Neural progenitor cell (in vitro differentiated cells): ENCODE data around the gene DCAF10. TPM values are rescaled to one million over a fixed set of nuclear protein-coding genes. Genes with fewer than 3 reads are reported as not detected.

Experiments
- DNase-seq: peaks from one replicate; pipeline ENCODE4 v3.0.0-alpha.2; 2016; ENCODE audit warnings: low spot score
- H2AFZ ChIP-seq: fragments of 200-600 bp; sonication (generic); replicated peaks from 2 replicates; pipeline ENCODE4 v1.6.1; 2016; ENCODE audit warnings: antibody characterized with exemption
- H3F3A ChIP-seq: fragments of 200-600 bp; sonication (generic); 2 replicates; pipeline ENCODE4 v1.6.1; 2016; ENCODE audit warnings: antibody characterized with exemption, low read depth
- H3K27ac ChIP-seq: fragments of 200-600 bp; sonication (generic); 2 replicates; pipeline ENCODE4 v1.5.1; 2016; ENCODE audit warnings: mild to moderate bottlenecking
- H3K27me3 ChIP-seq: fragments of 200-600 bp; sonication (generic); 2 replicates; pipeline ENCODE4 v1.6.1; 2016; ENCODE audit warnings: mild to moderate bottlenecking, moderate library complexity
- H3K36me3 ChIP-seq: fragments of 200-600 bp; sonication (generic); 2 replicates; pipeline ENCODE4 v1.5.1; 2016
- H3K4me1 ChIP-seq: fragments of 200-600 bp; sonication (generic); 2 replicates; pipeline ENCODE4 v1.6.1; 2016; ENCODE audit warnings: mixed run types
- H3K4me2 ChIP-seq: fragments of 200-600 bp; sonication (generic); 2 replicates; pipeline ENCODE4 v1.6.1; 2016
- H3K4me3 ChIP-seq: fragments of 200-600 bp; sonication (generic); 2 replicates; pipeline ENCODE4 v1.5.1; 2016
- H3K79me2 ChIP-seq: fragments of 200-600 bp; sonication (generic); 2 replicates; pipeline ENCODE4 v1.6.1; 2016; ENCODE audit warnings: low read depth
- H3K9ac ChIP-seq: fragments of 200-600 bp; sonication (generic); 2 replicates; pipeline ENCODE4 v1.6.1; 2016
- H3K9me3 ChIP-seq: fragments of 200-600 bp; sonication (generic); 2 replicates; pipeline ENCODE4 v1.5.1; 2016; ENCODE audit warnings: low read depth
- H4K20me1 ChIP-seq: fragments of 200-600 bp; sonication (generic); 2 replicates; pipeline ENCODE4 v1.6.1; 2016; ENCODE audit warnings: low read depth
- H3K27ac Mint-ChIP-seq: 3 replicates; pipeline ENCODE4 v1.8.0; 2021; ENCODE audit warnings: mixed read lengths
- H3K27me3 Mint-ChIP-seq: 2 replicates; pipeline ENCODE4 v1.8.0; 2022; ENCODE audit warnings: low read depth, mild to moderate bottlenecking, inconsistent platforms, moderate library complexity, mixed read lengths; ENCODE audit not compliant: insufficient read depth
- H3K36me3 Mint-ChIP-seq: 3 replicates; pipeline ENCODE4 v1.8.0; 2021; ENCODE audit warnings: mixed read lengths
- H3K4me1 Mint-ChIP-seq: 3 replicates; pipeline ENCODE4 v1.8.0; 2021; ENCODE audit warnings: mixed read lengths
- H3K4me3 Mint-ChIP-seq: 3 replicates; pipeline ENCODE4 v1.8.0; 2021; ENCODE audit warnings: mild to moderate bottlenecking, moderate library complexity, mixed read lengths
- H3K9me3 Mint-ChIP-seq: 3 replicates; pipeline ENCODE4 v1.8.0; 2020; ENCODE audit warnings: mixed read lengths
- CTCF ChIP-seq: fragments of 200-600 bp; sonication (generic); IDR thresholded peaks from 2 replicates; pipeline ENCODE4 v1.5.1; 2017; ENCODE audit warnings: antibody characterized with exemption, mild to moderate bottlenecking
- EZH2 ChIP-seq: fragments of 200-600 bp; sonication (generic); IDR thresholded peaks from 2 replicates; pipeline ENCODE4 v1.6.1; 2017; ENCODE audit warnings: antibody characterized with exemption, mild to moderate bottlenecking, moderate library complexity
- EZH2phosphoT487 ChIP-seq: fragments of 200-600 bp; sonication (generic); IDR thresholded peaks from 2 replicates; pipeline ENCODE4 v1.6.1; 2017; ENCODE audit warnings: antibody characterized with exemption
- total RNA-seq: library from RNA; depleted of rRNA; stranded (reverse); fragments of >200 nt; gene quantifications from 2 replicates; pipeline ENCODE4 v1.2.3, GENCODE V29; 2015; ENCODE audit warnings: low replicate concordance

DCAF10 gene
- total RNA-seq, 1 donor from 2014 or later: 15.8 TPM

DNA sequence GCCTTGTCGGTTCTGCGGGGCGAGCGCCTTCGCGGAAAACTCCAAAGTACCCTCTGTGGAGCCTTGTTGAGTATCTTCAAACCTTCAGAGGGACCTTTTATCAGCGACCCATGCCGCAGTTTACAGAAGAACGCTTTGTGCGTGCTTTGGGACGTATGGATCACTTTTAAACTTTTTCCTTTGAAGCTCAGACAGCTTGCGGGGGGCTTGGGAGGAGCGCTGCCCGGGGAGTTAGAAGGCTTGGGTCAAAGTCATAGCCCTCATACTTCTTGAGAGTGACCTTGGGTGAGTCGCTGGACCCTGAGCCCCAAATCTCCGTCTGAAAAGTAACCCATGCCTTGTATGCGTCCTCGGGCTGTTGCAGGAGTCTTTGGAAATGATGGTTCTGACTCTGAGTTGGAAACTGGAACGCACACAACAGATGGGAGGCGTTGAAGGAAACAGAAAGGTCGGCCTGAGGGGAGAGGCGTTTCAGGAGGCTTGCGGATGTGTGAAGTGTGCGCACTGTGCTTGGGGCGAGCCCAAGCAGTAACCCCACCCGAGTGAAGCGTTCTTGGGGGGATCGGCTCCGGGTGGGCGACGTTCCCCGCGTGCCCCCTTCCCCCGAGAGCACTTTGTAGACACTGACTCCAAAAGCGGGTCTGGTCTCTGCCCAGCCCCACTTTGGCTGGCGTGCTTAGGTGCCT lies 104.0 kb downstream of the DCAF10 start:
- H3F3A ChIP-seq: peaks cover 9% of the 10 kb centered on the region
- Mint-ChIP-seq H3K4me1 (peaks cover 14% of the 10 kb centered on the region), H3K27me3 (peaks cover 10% of the 10 kb centered on the region), H3K27ac (peak overlapping the region; percentile 81), H3K36me3 (no peaks in the 10 kb centered on the region), H3K4me3 (peak overlapping the region; percentile 86), H3K9me3 (no peaks in the 10 kb centered on the region)
- H3K4me3 ChIP-seq: peak overlapping the region; percentile 93
- no peak overlapping the region for H3K9ac ChIP-seq
- H4K20me1 ChIP-seq: peaks cover 22% of the 10 kb centered on the region
- no peak overlapping the region for H3K27ac ChIP-seq
- H2AFZ ChIP-seq: peak overlapping the region; percentile 95
- no peaks in the 10 kb centered on the region for H3K9me3 ChIP-seq
- H3K79me2 ChIP-seq: peaks cover 25% of the 10 kb centered on the region
- H3K36me3 ChIP-seq: no peaks in the 10 kb centered on the region
- H3K4me1 ChIP-seq: peaks cover 15% of the 10 kb centered on the region
- peak overlapping the region; percentile 92 for H3K4me2 ChIP-seq
- H3K27me3 ChIP-seq: peaks cover 9% of the 10 kb centered on the region
- TF ChIP-seq CTCF: no peak
- TF ChIP-seq EZH2: no peak
- no peak for TF ChIP-seq EZH2phosphoT487
- no peak for DNase-seq

DNA sequence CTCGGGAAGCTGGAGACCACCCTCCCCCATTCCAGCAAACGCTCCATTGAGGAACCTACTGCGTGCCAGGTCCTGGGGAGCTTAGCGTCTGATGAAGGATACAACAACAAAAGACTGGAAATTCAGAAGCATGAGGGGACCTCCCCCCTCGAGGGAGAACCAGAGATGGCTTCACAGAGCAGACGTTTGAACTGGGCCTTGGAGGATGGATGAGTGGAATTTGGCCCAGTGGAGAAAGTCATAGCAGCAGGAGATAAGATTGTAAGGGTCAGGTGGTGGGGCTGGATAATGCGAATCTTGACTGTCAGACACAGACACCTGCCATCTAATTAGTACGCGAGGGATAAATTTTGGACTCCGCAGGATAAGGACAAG lies 104.5 kb downstream of the DCAF10 start:
- Mint-ChIP-seq H3K4me1 (peaks cover 14% of the 10 kb centered on the region), H3K27me3 (peaks cover 10% of the 10 kb centered on the region), H3K36me3 (no peaks in the 10 kb centered on the region), H3K9me3 (no peaks in the 10 kb centered on the region), H3K27ac (no peak overlapping the region), H3K4me3 (peak overlapping the region; percentile 86)
- Histone ChIP-seq H4K20me1 (peaks cover 22% of the 10 kb centered on the region), H3K36me3 (no peaks in the 10 kb centered on the region), H3K4me1 (peaks cover 15% of the 10 kb centered on the region), H3K9ac (no peak overlapping the region), H2AFZ (no peak overlapping the region), H3K27me3 (peaks cover 9% of the 10 kb centered on the region), H3K4me2 (peak overlapping the region; percentile 92), H3K4me3 (no peak overlapping the region), H3K79me2 (peaks cover 25% of the 10 kb centered on the region), H3K9me3 (no peaks in the 10 kb centered on the region), H3F3A (peaks cover 9% of the 10 kb centered on the region), H3K27ac (no peak overlapping the region)
- TF ChIP-seq CTCF (no peak), EZH2 (no peak), EZH2phosphoT487 (no peak)
- no peak for DNase-seq

- H3K27me3 Mint-ChIP-seq: peaks cover 10% of the 10 kb centered on the region
- Histone ChIP-seq H3K9me3 (no peaks in the 10 kb centered on the region), H3K4me1 (peaks cover 15% of the 10 kb centered on the region), H3K27ac (no peak overlapping the region), H2AFZ (no peak overlapping the region), H3K27me3 (peaks cover 9% of the 10 kb centered on the region), H3K36me3 (no peaks in the 10 kb centered on the region), H3K9ac (no peak overlapping the region), H4K20me1 (peaks cover 22% of the 10 kb centered on the region), H3K79me2 (peaks cover 25% of the 10 kb centered on the region), H3K4me2 (no peak overlapping the region), H3F3A (peaks cover 9% of the 10 kb centered on the region), H3K4me3 (no peak overlapping the region)
- TF ChIP-seq EZH2: no peak
- no peak for TF ChIP-seq CTCF
- no peak for TF ChIP-seq EZH2phosphoT487
- peak overlapping the region; percentile 47 for H3K4me3 Mint-ChIP-seq
- no peaks in the 10 kb centered on the region for H3K9me3 Mint-ChIP-seq
- peak overlapping the region; percentile 29 for H3K27ac Mint-ChIP-seq
- no peaks in the 10 kb centered on the region for H3K36me3 Mint-ChIP-seq
- no peak for DNase-seq
- H3K4me1 Mint-ChIP-seq: peaks cover 14% of the 10 kb centered on the region
Measured at GRCh38 chr9:37905776-37906175, 105.2 kb downstream of the DCAF10 start.
